NCI-H2227 (cell line): ENCODE data around the gene TMEM132D.
"Not testable (repeated sequence)": the region's sequence is repeated elsewhere in the genome, so short reads cannot be mapped to it uniquely, and the experiment has no call there.

ENCODE experiments used
- DNase-seq: peaks from one replicate; lab custom pipeline; 2025; ENCODE audit not compliant: unreplicated experiment; lab: John Stamatoyannopoulos, UW

TMEM132D gene

DNA sequence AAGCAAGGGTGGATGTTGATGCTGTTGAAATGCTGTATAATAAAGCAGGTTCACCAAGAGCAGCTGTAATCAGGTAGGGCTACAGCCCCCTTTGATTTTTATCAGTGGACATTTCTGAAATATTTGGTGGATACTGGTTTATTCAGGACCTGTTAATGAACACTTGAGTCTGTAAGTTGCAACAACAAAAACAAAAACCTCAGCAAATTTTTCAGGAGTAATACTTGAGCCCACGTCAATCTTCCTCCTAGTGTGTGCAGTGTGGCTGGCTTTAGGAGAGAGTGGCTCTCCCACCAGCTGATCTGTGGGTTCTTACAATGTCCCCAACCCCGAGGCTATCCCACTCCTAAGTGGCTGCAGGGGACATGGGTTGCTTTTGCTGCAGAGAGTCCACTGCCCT, 702.8 kb downstream of the TMEM132D start:
- no peak for DNase-seq

DNA sequence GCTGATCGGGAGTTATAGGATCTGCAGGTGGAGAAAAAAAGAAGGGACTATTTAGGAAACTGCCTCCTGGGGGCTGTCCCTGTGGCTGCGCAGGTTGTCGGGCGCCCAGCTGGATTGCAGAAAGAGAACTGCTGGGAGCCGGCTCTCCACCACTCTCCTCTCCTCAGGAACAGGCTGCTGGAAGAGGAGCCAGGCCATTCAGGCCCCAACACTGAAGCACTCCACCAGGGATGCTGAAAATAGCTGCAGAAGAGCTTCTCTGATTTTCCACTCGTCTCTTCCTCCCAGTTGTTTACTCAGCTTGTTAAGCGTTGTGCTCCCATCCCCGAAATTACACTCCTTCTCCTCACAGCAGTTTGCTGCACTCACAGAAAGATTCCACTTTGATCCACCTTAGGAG, 703.2 kb downstream of the TMEM132D start:
- DNase-seq = no peak

DNA sequence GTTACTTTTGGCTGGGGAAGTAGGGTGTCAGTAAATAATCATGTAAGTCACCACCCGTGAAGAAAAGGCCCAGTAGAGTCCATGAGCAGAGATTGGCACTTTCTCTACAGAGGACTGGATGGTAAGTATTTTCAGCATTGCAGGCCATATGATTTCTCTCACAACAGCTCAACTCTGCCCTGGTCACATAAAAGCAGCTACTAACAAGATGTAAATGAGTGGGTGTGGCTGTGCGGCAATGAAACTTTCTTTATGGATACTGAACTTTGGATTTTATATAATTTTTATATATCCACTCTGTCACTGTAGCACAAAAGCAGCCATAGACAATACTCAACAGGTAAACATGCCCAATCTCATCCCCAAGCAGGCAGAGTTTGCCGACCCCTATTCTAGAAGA, 706.9 kb downstream of the TMEM132D start:
- DNase-seq = no peak

DNA sequence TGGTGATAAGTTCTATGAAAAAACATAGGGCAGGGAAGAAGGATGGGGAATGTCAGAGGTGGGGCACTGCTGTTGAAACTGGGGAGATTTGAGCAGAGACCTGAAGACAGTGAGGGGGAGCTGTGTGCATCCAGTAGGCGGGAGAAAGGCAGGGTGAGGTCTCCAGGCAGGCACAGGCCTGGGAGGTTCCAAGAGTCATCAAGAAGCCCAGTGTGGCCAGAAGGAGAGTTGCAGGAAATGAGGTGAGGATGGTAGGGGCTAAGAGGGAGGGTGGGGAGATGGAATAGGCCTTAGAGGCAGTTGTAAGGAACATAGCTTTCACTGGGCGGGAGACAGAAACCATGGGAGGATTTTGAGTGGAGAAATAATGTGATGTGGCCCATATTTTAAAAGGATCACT, 708.7 kb downstream of the TMEM132D start:
- DNase-seq = no peak

DNA sequence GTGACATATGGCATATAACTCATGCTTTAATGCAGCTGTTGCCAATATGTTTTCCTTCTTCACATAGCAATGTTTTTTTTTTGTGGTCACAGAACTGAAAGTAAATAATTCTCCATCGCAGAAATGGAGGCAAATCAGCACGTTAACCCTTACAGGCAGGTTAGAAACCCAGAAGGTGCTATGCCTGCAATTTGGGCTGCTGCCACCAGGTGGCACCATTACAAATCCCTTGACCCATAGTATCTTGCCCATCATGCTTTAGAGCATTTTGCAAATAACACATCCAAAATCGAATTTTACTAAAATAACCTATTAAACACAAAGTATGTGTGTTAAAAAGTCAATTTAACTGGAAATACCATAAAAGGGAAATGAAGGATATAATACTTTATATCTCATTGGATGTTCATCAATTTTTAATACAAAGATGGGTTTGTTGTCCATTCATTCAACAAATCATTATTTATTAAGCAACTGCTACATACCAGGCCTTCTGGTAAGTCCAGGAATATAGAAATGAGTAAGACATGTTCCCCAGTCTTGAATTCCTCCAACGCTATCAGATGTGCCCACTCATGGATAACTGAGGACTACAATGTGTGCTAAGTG, 710.5 kb downstream of the TMEM132D start:
- DNase-seq = no peak

DNA sequence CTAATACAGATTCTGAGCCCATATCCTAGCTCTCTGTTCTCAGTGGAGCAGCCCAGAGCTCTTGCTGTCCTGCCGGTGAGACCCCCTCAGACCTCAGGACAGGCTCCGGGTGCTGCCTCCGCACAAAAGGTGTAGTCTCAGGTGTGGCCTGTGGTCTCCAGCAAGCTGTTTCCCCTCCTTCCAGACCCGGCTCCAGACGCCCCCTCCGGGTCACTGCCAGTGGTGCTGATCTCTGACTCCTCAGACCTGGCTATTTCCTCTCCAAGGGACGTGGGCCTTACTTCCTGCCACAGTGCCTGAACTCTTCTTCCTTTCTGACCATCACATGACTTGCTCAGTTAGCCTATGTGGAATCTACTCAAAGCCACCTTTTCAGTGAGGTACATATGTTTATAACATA, 713.0 kb downstream of the TMEM132D start:
- no peak for DNase-seq

DNA sequence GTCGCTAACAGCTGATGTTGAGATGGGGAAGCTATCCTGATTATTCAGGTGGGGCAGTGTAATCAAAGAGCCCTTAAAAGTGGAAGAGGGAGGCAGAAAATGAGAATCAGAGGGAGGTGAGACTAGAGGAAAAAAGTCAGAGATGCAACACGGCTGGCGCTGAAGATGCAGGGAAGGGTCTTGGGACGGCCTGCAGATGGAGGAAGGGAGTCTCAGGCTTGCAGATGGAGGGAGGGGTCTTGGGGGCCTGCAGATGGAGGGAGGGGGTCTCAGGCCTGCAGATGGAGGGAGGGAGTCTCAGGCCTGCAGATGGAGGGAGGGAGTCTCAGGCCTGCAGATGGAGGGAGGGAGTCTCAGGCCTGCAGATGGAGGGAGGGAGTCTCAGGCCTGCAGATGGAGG, 713.9 kb downstream of the TMEM132D start:
- not testable (repeated sequence) for DNase-seq

DNA sequence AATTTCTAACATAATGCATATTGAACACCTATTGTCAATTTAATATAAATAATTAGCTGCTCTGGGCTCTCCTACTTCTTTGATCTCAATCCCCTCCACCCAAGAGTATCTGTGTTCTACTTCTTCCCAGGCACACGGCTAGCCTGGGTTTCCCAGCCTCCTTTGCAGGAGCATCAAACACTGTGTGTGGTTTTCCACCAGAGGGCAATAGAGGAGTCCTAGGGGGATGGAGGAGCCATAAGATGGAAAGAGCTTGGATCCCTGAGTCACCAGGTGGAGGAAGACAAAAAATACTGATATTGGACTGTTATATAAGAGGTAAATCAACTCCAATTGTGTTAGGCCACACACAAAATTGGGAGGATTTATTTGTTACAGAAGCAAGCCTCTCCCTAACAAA, 716.9 kb downstream of the TMEM132D start:
- no peak for DNase-seq

DNA sequence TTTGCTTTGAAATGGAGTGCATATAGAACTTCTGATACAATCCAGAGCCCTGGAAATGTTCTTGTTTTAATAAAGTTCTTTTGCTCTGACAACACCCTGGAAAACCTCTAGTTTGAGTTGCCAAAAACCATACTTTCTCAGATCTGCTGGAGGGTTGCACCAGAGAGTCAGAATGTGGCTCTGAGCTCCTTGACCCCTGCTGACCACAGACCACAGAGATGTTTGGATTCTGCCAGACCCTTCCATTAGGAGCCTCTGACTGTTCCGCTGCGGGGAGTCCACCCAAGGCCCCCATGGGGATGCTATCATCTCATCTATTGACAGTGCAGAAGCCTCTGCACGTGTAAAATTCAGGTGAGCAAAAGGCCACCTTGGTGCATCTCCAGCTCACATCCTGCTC, 718.0 kb downstream of the TMEM132D start:
- DNase-seq = no peak

DNA sequence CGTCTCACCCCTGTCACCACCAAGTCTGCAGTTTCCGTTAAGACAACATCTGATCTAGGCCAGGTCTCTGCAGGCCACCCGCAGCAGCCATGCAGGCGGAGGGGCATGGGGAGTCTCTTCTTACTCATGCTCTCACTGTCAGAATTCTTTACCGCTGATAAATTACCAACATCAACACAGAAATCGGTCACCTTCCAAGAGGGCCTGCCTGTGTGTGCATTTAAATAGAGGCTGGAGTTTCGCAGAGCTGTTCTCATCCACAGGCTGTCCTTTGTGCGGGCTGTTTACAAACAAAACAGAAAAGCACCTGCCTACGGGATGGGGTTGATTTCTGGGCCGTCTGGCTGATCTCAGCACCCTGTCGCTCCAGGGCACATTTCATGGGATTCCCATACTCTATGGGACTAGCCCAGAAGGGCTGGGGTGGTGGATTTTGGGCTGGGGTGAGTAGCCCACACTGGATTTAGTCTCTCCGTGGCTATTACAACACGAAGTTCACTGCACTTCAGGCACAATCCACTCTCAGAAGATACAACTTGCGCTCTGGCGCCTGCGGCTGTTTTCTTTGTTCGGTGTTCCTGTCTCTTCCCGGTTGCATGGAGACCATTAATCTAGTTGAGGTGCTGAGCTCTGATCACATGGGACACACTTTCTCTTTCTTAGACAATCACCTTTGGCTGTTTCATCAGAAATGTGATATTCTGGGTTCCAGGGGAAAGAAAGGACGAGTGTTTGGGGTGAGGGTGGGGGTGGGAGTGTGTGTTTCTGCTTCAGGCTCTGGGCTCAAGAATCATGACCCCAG, 719.5 kb downstream of the TMEM132D start:
- no peak for DNase-seq

DNA sequence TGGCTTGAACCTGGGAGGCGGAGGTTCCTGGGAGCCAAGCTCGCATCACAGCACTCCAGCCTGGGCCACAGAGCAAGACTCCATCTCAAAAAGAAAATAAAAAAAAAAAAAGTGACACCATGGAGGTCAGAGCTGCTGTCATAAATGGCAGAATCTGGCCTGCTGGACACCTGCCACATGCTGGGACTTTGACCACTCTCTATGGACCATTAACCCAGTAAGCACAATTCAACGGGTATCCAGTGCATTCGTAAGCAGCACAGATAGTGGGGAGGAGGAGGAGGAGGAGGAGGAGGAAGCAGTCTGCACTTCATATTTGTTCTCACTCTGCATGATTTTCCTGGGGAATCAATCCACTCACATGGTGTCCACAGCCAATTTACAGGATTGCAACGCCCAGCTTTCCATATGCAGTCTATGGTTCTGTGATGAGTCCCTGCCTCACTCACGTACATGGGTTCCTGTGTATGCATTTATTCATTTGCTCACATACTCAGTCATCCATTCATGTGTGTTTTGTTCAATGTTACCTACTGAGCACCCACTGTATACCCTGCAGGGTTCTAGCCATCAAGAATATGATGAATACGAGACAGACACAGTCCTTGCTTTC, 723.8 kb downstream of the TMEM132D start:
- DNase-seq = no peak

DNA sequence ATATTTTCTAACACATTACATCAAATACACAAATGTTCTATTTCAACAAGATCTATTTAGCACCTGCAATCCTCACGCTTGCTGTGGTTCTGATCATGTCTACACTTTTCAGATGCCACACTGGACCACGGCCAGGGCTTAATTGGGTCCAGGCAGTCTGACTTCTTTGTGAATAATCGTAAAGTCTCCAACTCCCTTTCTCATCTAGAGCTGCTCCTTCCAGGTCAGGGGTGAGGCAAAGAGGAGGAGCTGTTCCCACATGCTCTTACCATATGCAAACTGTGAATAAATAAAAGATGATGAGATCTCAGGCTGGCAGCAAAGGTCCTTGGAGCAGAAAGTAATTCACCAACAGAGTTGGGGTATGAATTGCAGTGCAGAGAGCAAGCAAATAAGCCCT, 733.9 kb downstream of the TMEM132D start:
- DNase-seq = no peak

DNA sequence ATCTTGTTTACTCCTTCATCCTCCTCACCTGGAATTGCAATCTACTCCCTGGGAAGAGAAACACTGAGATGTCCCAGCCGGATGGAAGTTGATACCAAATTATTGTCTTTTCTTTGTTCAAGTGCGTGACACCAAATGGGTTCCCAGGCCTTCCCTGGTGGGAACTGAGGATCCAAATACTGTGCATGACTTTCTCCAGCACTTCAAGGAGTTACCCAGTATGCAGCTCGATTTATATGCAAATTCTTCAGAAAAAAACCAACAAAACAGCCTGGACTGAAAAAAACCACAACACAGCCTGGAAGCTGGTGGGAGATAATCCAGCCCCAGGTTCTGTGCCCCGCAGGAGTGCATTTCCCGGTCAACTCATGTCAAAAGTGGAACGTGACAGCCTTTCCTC, 740.0 kb downstream of the TMEM132D start:
- DNase-seq = no peak

DNA sequence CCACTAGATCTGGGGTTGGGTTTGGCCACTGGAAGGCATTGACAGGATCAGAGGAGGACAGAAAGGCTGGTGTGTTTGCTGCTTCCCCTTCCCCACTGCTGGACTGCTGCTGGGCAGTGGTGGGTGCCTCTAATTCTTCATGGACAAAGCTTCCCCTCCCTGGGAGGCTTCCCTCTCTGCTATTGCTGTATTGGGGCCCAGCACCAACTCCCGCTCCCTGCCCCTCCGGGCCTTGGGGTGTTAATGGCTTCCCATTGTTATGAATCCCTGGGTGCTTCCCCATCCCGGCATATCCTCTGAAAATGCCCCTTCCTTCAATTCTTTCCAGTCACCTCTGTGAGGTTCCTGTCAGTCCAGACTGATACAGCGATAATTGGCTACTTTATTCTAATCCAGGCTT, 740.4 kb downstream of the TMEM132D start:
- DNase-seq = no peak

DNA sequence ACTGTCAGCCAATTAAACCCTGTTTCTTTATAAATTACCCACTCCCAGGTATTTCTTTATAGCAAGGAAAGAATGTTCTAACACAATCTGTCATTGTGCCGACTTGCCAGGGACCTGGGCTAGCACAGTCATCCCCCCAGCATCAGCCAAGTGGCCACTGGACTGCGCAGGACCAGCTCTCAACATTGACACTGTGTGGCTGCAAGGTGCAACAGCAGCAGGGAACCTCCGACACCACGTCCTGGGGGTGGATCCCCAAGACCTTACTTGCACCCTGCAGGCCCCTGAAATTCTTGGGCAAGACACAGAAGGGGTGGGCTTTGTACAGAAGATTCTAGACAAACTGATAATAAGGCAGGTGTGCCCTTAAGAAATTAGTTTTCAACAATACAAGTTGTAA, 741.0 kb downstream of the TMEM132D start:
- DNase-seq = no peak

DNA sequence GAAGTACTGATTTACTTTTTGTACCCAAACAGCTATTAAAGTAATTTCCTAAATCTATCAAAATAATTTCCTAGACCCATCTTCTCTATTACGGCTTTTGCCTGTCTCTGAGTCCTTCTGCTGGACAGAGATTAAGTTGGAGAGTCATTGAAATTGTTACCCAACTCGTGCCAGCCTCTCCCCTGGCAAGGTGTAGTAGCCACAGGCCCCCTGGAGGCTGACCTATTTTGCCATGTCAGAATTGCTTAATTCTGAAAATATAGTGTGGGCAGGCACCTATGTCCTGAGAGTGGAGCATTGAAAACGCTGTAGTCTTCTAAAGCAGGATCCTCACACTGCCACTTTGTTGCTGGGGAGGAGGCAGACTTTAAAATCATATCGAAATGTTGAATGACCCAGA, 742.3 kb downstream of the TMEM132D start:
- DNase-seq = no peak

DNA sequence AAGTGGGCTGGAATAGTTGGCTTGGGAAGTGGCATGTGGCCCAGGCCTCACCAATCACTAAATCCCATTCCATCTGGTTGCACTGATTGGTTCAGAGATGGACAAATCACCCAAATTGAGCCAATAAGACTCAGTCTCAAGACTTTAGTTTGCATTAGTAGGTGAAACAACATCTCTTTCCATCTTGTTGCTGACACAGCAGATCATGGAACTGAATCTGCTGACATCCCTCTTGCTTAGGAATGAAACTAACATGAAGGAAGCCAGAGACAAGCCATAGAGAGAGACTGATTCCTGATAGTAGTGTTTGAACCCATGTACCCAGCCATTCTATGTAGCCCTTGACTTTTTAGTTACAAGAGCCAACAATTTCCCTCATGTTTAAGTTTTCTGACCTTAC, 743.5 kb downstream of the TMEM132D start:
- DNase-seq = no peak

DNA sequence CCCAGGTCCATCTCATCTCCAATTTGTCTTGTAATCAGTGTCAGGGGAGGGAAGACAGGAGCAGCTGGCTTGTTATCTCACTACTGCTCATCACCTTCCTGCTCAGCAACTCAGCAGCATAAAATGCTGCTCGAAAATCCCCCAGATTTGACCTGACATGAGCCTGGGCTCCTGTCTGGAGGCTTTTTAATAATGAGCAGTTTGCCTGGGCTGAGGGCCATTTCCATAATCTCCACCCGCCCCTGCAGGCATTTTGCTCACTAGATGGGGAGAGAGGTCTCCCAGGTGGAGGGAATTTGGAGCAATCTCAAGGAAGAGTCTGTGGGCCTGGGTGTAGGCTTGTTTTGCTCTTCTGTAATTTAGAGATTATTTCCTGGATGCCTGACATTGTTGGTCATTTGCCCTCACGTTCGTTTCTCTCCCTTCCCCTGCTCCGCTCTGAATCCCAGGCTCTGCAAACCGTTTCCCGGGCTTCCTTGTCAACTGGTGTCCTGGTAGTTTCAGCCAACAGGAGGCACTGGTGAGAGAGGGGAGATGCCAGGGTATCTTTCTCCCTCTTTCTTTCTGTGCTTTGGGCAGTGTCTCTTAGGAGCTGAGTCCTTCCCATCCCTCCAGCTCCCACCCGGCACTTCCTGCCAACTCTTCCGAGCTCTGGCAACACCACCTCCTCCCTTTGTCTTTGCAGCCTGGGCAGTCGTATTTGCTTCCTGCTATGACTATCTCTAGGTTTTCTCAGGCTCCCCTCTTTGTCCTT, 751.3 kb downstream of the TMEM132D start:
- no peak for DNase-seq

DNA sequence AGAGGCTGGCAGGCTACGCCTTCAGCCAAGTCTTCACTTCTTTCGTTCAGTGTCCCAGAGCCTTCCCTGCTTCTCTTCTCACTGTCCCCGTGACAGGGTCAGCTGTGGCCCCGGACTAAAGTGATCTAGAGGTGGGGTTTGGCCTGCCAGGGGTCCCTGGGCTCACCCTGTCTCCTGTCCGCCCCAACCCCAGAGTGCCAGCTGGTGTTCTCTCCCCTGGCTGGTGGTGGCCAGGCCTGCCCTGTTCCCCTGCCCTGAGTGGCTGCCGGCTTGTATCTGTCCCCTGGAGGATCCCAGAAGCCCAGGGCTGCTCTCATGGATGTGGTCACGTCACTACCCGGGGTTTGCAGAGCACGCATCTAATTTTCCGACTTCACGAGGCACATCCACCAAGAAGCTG, 753.1 kb downstream of the TMEM132D start:
- no peak for DNase-seq

DNA sequence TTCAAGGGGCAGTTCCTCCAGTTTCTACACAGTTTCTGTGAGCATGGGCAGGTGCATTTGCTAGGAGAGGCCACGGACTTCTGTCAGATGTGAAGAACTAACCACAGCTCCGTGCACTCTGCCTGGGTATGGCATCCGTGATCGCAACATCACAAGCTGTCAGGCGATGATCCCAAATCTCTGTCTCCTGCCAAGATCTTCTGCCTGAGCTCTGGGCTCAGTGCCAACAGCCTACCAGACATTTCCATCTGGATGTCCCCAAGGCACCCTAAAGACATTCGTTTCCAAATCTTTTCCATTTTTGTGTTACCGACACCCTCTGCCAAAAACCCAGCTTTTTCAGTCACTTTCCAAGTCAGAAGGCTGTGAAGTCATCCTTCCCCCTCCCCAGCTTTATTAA, 758.4 kb downstream of the TMEM132D start:
- no peak for DNase-seq

DNA sequence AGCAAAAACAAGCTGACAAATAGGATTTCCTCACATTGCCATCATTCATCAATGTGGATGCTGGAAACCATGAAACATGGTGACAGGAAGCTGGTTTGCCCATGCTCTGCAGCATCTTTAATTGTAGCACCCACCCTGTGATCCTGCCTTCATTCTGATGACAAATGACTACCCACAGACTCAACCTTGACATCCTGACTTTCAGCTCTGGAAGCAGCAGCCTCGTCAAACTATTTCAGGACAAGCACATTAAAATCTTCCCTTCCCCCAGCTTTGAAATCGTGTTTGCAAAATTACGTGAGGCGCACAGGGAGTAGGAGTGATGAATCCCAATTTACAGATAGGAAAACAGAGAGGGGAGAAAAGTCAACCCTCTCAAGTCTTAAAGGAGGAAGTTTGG, 765.0 kb downstream of the TMEM132D start:
- no peak for DNase-seq
